Measurements from ENCODE around the gene STK32C.

DNA sequence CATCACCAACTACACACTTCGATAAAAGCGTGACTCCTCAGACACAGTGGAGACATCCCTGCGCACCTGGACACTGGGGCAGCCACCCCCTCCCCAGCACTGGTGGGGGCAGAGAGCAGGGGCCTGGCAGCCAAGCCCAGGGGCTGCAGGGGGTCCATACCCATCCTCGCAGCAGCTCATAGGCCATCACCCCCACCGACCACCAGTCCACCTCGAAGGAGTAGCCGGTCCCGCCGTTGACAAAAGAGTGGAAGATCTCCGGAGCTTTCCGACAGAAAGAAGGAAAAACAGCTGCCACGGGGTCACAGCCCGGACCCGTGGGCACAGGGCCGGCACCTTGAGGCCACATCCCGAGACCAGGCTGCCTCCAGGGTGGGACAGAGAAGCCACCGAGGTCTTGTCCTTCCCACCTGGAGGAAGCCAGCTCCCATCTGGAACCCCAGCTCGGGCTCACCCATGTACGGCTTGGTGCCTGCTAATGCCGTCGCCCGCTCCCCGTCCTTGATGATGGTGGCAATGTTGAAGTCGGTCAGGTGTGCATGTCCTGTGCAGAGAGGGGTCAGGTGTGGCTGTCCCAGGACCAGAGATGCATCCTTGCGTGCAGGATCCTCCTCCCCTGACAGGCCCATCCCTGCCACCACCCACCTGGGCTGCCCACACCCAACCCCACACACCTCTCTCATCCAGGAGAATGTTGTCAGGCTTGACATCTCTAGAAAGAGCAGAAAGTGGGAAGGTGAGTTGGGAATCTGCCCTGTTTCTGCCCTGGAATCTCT lies 82.5 kb downstream of the STK32C start:
- TF ChIP-seq, protein P1, sequence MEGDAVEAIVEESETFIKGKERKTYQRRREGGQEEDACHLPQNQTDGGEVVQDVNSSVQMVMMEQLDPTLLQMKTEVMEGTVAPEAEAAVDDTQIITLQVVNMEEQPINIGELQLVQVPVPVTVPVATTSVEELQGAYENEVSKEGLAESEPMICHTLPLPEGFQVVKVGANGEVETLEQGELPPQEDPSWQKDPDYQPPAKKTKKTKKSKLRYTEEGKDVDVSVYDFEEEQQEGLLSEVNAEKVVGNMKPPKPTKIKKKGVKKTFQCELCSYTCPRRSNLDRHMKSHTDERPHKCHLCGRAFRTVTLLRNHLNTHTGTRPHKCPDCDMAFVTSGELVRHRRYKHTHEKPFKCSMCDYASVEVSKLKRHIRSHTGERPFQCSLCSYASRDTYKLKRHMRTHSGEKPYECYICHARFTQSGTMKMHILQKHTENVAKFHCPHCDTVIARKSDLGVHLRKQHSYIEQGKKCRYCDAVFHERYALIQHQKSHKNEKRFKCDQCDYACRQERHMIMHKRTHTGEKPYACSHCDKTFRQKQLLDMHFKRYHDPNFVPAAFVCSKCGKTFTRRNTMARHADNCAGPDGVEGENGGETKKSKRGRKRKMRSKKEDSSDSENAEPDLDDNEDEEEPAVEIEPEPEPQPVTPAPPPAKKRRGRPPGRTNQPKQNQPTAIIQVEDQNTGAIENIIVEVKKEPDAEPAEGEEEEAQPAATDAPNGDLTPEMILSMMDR (IDR thresholded peaks at IDR 0.05): no peak
- no peak for TF ChIP-seq POLR2A (IDR thresholded peaks at IDR 0.05)
